ENCODE measurements around the gene WSCD2. TPM values are rescaled to one million over a fixed set of nuclear protein-coding genes. Genes with fewer than 3 reads are reported as not detected.

WSCD2 gene
- total RNA-seq, 1 donor from 2014 or later = 1.9 TPM

- Mint-ChIP-seq H3K4me1 (no peaks in the 10 kb centered on the region), H3K36me3 (ENCODE audit: low read depth) (no peaks in the 10 kb centered on the region), H3K27me3 (no peaks in the 10 kb centered on the region), H3K4me3 (no peak overlapping the region), H3K27ac (no peak overlapping the region), H3K9me3 (no peaks in the 10 kb centered on the region)
- CTCF ChIA-PET = no interaction called here
- intact Hi-C loops (cut with micrococcal nuclease) = no loop called here
- POLR2A ChIA-PET = no interaction called here
- DNase-seq (no peak), ATAC-seq (ENCODE audit: low read depth) (no peak)
- TF ChIP-seq CTCF (IDR thresholded peaks at IDR 0.05) = no peak
These were observed 10.4 kb downstream of the WSCD2 start for GRCh38 chr12:108139454-108139853.

- ChIA-PET CTCF (no interaction called here), POLR2A (no interaction called here)
- H3K9me3 Mint-ChIP-seq = no peaks in the 10 kb centered on the region
- no peaks in the 10 kb centered on the region for H3K36me3 Mint-ChIP-seq (ENCODE audit: low read depth)
- DNase-seq (no peak), ATAC-seq (ENCODE audit: low read depth) (no peak)
- no peak for TF ChIP-seq CTCF (IDR thresholded peaks at IDR 0.05)
- no peak overlapping the region for H3K27ac Mint-ChIP-seq
- no peaks in the 10 kb centered on the region for H3K27me3 Mint-ChIP-seq
- no peak overlapping the region for H3K4me3 Mint-ChIP-seq
- no peaks in the 10 kb centered on the region for H3K4me1 Mint-ChIP-seq
- intact Hi-C loops (cut with micrococcal nuclease) = no loop called here
These were observed 11.4 kb downstream of the WSCD2 start for GRCh38 chr12:108140501-108140900.

GRCh38 chr12:108141600-108142130 is 12.6 kb downstream of the WSCD2 start:
- ChIA-PET CTCF (no interaction called here), POLR2A (no interaction called here)
- Mint-ChIP-seq H3K27ac (no peak overlapping the region), H3K36me3 (ENCODE audit: low read depth) (no peaks in the 10 kb centered on the region), H3K27me3 (no peaks in the 10 kb centered on the region), H3K4me1 (peaks cover 8% of the 10 kb centered on the region), H3K9me3 (no peaks in the 10 kb centered on the region), H3K4me3 (no peak overlapping the region)
- TF ChIP-seq CTCF (IDR thresholded peaks at IDR 0.05) = no peak
- ATAC-seq (ENCODE audit: low read depth) (no peak), DNase-seq (no peak)
- intact Hi-C loops (cut with micrococcal nuclease) = no loop called here

- H3K36me3 Mint-ChIP-seq (ENCODE audit: low read depth) = no peaks in the 10 kb centered on the region
These were observed 14.1 kb downstream of the WSCD2 start for GRCh38 chr12:108143144-108143543.

GRCh38 chr12:108144080-108144479 is 15.0 kb downstream of the WSCD2 start:
- CTCF ChIA-PET = interaction anchor here (1.1 to 1.4 kb wide), 2 partner anchors 14 to 44 kb away, joined by 3 read pairs; no protein-coding TSS in a partner anchor
- POLR2A ChIA-PET = no interaction called here
- no peak for TF ChIP-seq CTCF (IDR thresholded peaks at IDR 0.05)
- H3K9me3 Mint-ChIP-seq = no peaks in the 10 kb centered on the region
- H3K4me1 Mint-ChIP-seq = peaks cover 8% of the 10 kb centered on the region
- DNase-seq (no peak), ATAC-seq (ENCODE audit: low read depth) (no peak)
- peaks cover 4% of the 10 kb centered on the region for H3K27me3 Mint-ChIP-seq
- H3K27ac Mint-ChIP-seq = no peak overlapping the region
- intact Hi-C loops (cut with micrococcal nuclease) = no loop called here
- no peaks in the 10 kb centered on the region for H3K36me3 Mint-ChIP-seq (ENCODE audit: low read depth)
- H3K4me3 Mint-ChIP-seq = no peak overlapping the region

More at GRCh38 chr12:108143144-108143543, 14.1 kb downstream of the WSCD2 start:
- H3K9me3 Mint-ChIP-seq = no peaks in the 10 kb centered on the region
- H3K4me3 Mint-ChIP-seq = no peak overlapping the region
- TF ChIP-seq CTCF (IDR thresholded peaks at IDR 0.05) = no peak
- H3K4me1 Mint-ChIP-seq = peaks cover 8% of the 10 kb centered on the region
- no peak for DNase-seq
- no peak overlapping the region for H3K27ac Mint-ChIP-seq
- no peak for ATAC-seq (ENCODE audit: low read depth)
- intact Hi-C loops (cut with micrococcal nuclease) = no loop called here
- CTCF ChIA-PET = no interaction called here
- POLR2A ChIA-PET = no interaction called here
- peaks cover 4% of the 10 kb centered on the region for H3K27me3 Mint-ChIP-seq
